Transverse colon (tissue), 3 donors: ENCODE results near the gene YTHDC1.

Source experiments
- CTCF ChIP-seq, 5 experiments: fragments of 200-600 bp in 3 of 5; fragments of 450-650 bp in 2 of 5; sonication (generic) in 3 of 5; IDR thresholded peaks; 1 replicate in 2 of 5; 2 replicates in 3 of 5; pipeline ENCODE4 v1.5.1; 2016 to 2017; ENCODE audit warnings: antibody characterized with exemption in 5 of 5, inconsistent platforms in 3 of 5, mild to moderate bottlenecking in 2 of 5, moderate library complexity in 1 of 5
- POLR2A ChIP-seq: fragments of 450-650 bp; IDR thresholded peaks from one replicate; pipeline ENCODE4 v1.6.1; 2016; ENCODE audit warnings: antibody characterized with exemption, mild to moderate bottlenecking, moderate library complexity

- TF ChIP-seq CTCF (IDR thresholded peaks at IDR 0.05), result no peak
- TF ChIP-seq POLR2A, result no peak
Measured at GRCh38 chr4:68299492-68300457, 50.1 kb downstream of the YTHDC1 start.
